ENCODE measurements around the gene SPO11. TPM values are rescaled to one million over a fixed set of nuclear protein-coding genes. Genes with fewer than 3 reads are reported as not detected.

SPO11 gene
- polyA plus RNA-seq, 4 donors, result not detected

- no peak for DNase-seq (ENCODE audit: low read depth in 4 of 4, low spot score in 2 of 4)
Measured at GRCh38 chr20:57309544-57310115, 20.0 kb upstream of the SPO11 start.

GRCh38 chr20:57310821-57311514 is 18.6 kb upstream of the SPO11 start:
- DNase-seq (ENCODE audit: low read depth in 4 of 4, low spot score in 2 of 4), result no peak

DNA sequence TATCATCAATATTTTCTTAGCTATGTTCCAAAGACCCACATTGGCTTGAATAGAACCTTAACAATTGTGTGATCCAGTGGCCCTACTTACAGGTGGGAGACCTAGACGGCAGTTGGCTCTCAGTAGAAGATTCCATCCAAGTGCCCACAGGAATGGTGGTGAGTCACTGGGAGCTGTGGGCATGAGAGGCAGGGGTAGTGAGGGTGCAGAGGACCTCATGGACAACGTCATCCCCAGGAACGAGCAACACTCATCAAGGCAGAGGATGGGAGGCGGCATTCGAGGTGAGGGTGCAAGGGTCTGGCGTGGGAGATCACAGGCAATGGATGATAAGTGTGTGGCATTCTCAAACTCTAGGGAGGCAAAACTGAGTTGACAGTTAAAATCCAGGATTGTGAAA is 17.5 kb upstream of the SPO11 start:
- no peak for DNase-seq (ENCODE audit: low read depth in 4 of 4, low spot score in 2 of 4)

- DNase-seq (ENCODE audit: low read depth in 4 of 4, low spot score in 2 of 4), result no peak
Measured at GRCh38 chr20:57313230-57313629, 16.4 kb upstream of the SPO11 start.

GRCh38 chr20:57313951-57314350 is 15.7 kb upstream of the SPO11 start:
- DNase-seq (ENCODE audit: low read depth in 4 of 4, low spot score in 2 of 4), result no peak

- no peak for DNase-seq (ENCODE audit: low read depth in 4 of 4, low spot score in 2 of 4)
Measured at GRCh38 chr20:57315083-57315975, 14.3 kb upstream of the SPO11 start.

- DNase-seq (ENCODE audit: low read depth in 4 of 4, low spot score in 2 of 4), result no peak
Measured at GRCh38 chr20:57315976-57316480, 13.6 kb upstream of the SPO11 start.

- DNase-seq (ENCODE audit: low read depth in 4 of 4, low spot score in 2 of 4), result no peak
Measured at GRCh38 chr20:57316795-57317201, 12.8 kb upstream of the SPO11 start.

DNA sequence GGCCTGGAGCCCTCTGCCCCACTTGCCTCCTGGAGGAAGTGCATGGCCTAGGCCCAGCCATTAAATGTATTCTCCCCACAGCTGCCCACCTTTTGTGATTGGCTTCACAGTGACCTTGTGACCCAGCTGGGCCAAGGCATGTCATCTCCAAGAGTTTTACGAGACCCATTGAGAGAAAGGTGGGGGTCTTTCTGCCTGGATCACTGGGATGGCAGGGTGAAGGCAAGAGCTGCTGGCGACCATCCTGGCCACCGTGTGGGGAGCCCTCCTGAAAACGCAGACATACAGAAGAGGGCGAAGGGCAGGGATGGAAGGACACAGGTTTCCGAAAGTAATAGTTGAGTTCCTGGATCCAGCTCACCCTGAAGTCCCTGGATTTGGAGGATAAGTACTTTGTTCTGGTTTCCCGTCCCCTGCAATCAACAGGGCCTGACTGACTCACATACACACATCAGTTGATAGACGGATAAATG is 12.3 kb upstream of the SPO11 start:
- no peak for DNase-seq (ENCODE audit: low read depth in 4 of 4, low spot score in 2 of 4)

DNA sequence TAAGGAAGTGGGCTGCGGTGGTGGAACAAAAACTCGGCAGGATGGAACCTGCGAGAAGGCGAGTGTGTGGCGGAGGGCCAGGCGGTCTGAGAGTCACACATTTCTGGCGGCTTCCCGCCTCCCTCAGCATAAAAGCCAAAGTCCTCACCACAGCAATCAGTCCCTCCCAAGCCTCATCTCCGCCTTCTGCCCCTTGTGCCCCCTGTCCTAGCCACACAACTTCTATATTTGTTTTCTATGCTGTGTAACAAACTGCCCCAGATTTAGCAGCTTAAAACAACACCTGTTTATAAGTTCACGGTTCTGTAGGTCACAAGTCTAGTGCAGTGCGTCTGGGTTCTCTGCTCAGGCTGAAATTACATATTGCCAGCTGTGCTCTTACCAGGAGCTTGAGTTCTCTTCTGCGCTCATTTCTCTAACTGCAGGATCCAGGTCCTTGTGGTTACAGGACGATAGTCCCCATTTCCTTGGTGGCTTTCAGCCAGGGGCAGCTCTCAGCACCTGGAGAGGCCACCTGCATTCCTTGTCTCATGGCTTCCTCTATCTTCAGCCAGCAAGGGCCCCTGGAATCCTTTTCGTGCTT is 11.7 kb upstream of the SPO11 start:
- DNase-seq (ENCODE audit: low read depth in 4 of 4, low spot score in 2 of 4), result no peak

GRCh38 chr20:57319584-57319983 is 10.0 kb upstream of the SPO11 start:
- DNase-seq (ENCODE audit: low read depth in 4 of 4, low spot score in 2 of 4), result no peak

GRCh38 chr20:57320358-57320757 is 9.2 kb upstream of the SPO11 start:
- no peak for DNase-seq (ENCODE audit: low read depth in 4 of 4, low spot score in 2 of 4)

GRCh38 chr20:57321142-57321541 is 8.5 kb upstream of the SPO11 start:
- no peak for DNase-seq (ENCODE audit: low read depth in 4 of 4, low spot score in 2 of 4)

DNA sequence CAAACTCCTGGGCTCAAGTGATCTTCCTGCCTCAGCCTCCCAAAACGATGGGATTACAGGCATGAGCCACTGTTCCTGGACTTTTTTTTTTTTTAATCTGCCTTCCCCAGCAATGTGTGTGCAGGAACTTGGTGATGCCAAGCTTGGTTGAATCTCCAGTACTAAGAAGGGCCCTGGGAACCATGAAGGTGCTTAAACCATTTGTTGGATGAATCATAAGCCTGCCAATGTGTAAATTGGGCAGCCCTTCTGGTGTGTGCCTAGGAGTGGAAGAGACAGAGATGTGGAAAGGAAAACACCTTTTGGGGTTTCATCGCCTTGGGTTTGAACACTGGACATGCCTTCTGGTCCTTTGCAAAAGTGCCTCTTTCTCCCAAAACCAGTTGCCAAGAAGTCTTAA is 7.1 kb upstream of the SPO11 start:
- DNase-seq (ENCODE audit: low read depth in 4 of 4, low spot score in 2 of 4), result no peak

DNA sequence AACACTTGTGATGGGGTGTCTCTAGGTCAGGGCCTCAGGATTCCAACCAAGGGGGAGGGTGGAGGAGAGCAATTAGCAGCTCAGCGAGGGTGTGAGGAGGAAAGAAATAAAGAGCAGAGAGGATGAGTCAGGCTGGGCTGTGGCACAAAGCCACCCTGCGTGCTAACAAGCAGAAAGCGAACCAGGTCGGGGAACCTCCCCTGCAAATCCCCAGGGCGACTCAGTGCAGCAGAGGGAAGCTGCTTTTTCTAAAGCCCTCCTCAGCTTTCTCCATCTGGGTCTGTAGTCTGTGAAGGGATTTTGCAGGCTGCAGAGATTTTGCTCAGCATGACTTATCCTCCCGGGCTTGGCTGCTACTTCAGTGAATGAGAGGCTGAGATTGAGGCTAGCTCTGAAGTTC is 6.6 kb upstream of the SPO11 start:
- no peak for DNase-seq (ENCODE audit: low read depth in 4 of 4, low spot score in 2 of 4)

DNA sequence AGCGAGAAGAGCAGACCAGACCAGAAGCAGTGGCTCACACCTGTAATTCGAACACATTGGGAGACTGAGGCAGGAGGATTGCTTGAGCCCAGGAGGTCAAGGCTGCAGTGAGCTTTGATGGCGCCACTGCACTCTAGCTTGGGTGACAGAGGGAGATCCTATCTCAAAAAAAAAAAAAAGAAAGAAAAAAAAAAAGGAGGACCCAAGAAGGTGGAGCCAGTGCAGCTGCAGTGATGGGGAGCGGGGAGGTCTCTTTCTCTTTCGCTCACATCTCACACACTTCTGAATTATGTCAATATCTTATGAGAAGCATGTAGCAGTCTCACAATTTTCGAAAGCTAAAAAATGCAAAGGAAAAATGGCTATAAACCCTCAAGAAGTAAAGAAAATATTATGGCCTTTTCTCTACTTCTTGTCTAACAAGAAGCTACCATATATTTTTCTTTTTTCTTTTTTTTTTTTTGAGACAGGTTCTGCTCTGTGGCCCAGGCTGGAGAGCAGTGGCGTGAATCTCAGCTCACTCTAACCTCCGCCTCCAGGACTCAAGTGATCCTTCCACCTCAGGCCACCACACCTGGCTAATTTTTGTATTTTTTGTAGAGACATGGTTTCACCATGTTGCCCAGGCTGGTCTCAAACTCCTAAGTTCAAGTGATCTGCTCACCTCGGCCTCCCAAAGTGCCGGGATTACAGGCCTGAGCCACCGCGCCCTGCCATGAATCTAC is 3.8 kb upstream of the SPO11 start:
- no peak for DNase-seq (ENCODE audit: low read depth in 4 of 4, low spot score in 2 of 4)

DNA sequence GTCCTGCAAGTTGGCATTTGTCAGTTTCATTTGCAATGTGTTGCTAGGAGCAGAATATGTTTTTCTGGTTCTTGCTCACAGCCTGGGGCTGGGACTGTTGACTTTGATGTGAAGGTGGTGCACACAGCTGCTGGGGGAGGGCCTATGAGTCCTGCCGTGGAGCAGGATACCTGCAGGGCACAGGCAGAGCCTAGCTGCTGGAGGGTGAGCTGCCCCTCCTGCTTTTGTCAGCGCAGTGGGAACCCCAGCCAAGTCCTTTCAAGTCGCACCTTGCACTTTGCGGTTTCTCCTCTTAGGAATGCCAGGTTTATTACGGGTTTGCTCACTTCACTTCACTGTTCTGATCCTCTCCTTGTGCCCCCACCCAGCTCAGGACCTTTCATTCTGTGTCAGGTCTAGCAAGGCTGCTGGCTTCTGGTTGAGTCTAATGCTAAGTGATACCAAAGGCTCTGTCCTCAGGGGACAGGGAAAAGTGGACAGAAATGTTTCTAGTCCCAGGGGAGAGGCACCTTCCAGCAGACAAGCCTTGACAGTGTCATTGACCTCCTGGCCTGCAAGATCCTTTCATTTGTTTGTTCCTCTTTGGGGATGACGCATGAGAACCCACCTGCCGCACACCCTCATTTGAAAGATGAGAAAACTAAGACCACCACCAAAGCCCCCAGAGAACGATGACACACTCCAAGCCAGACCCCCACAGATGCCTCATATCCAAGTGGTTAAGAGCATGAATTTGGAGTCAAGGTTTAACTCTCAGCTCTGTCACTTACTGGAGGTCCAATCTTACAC is 2.7 kb upstream of the SPO11 start:
- DNase-seq (ENCODE audit: low read depth in 4 of 4, low spot score in 2 of 4), result peak in 2 of 4 donors; percentile 32 to 48

DNA sequence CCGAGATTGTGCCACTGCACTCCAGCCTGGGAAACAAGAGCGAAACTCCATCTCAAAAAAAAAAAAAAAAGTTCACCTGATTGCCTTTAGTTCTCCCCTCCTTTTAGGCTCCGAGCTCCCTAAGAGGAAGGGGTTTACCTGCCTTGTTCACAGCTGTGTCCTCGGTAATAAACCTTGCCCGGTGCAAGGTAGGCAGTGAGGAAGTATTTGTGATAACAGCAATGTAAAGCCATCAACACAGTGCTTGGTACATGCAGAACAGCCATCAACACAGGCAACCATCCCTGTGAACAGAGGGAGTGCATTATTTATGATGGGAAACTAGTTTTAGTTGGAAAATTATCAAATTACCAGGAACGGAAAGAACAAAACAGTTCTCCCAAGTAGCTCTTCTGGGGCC is 1.8 kb upstream of the SPO11 start:
- no peak for DNase-seq (ENCODE audit: low read depth in 4 of 4, low spot score in 2 of 4)

- no peak for DNase-seq (ENCODE audit: low read depth in 4 of 4, low spot score in 2 of 4)
Measured at GRCh38 chr20:57330998-57331397, 1.4 kb downstream of the SPO11 start.

Data from left renal cortex interstitium (tissue), 4 donors.